HepG2 (cell line): ENCODE results near the gene MS4A10. TPM values are rescaled to one million over a fixed set of nuclear protein-coding genes. Genes with fewer than 3 reads are reported as not detected.

Source experiments
- ATAC-seq: fragments of 200-7000 bp; cut with Tn5 transposase; 3 replicates; pipeline ENCODE4 v1.9.1; 2020; ENCODE audit warnings: mild to moderate bottlenecking, moderate library complexity
- BruUV-seq: library from RNA; stranded (reverse); fragments of 400-500 nt; replicated peaks from 2 replicates; lab custom pipeline; 2021; lab: Mats Ljungman, UMichigan
- CTCF ChIA-PET: fragments of 300-600 bp; formaldehyde crosslinking; extraction: SDS; loops from one replicate; lab custom pipeline; 2021; ENCODE audit warnings: low total read pairs, inconsistent platforms, low intra/inter-chr PET ratio; lab: Yijun Ruan, JAX
- POLR2A ChIA-PET: fragments of 350-600 bp; sonication (Branson Sonifier 250); formaldehyde crosslinking; loops from one replicate; lab custom pipeline; 2020; ENCODE audit warnings: antibody characterized with exemption, inconsistent platforms; lab: Yijun Ruan, JAX
- DNase-seq: peaks from one replicate; pipeline ENCODE4 v3.0.0-alpha.2; 2015; ENCODE audit warnings: low spot score
- FAIRE-seq: peaks from 3 replicates; lab custom pipeline; 2011; peaks lifted over from hg19 to GRCh38; lab: Jason Lieb, UNC
- H2AFZ ChIP-seq: one replicate; pipeline ENCODE4 v1.6.1; 2011; ENCODE audit warnings: low read length, inconsistent platforms
- H3K27ac ChIP-seq: fragments of 300-600 bp; 3 replicates; pipeline ENCODE4 v1.8.0; 2011; ENCODE audit warnings: mixed run types, mild to moderate bottlenecking, mixed read lengths, low read length, inconsistent platforms; ENCODE audit not compliant: insufficient read depth; ENCODE audit errors: extremely low read length
- H3K27me3 ChIP-seq, 2 experiments: fragments of 200-600 bp in 1 of 2; 2 replicates in 1 of 2; 3 replicates in 1 of 2; pipeline versions ENCODE4 v1.6.0 to v1.8.0; 2011; ENCODE audit warnings: low read length in 2 of 2, mild to moderate bottlenecking in 2 of 2, moderate library complexity in 2 of 2, inconsistent platforms in 1 of 2; ENCODE audit not compliant: insufficient read depth in 2 of 2, control insufficient read depth in 1 of 2
- H3K36me3 ChIP-seq, 2 experiments: fragments of 200-600 bp in 1 of 2; replicated peaks in 1 of 2; 2 replicates in 1 of 2; 3 replicates in 1 of 2; pipeline versions ENCODE4 v1.5.1 to v1.8.0; 2011; ENCODE audit warnings: low read length in 2 of 2, inconsistent platforms in 1 of 2; ENCODE audit not compliant: insufficient read depth in 2 of 2, control insufficient read depth in 1 of 2
- H3K4me1 ChIP-seq: 2 replicates; pipeline ENCODE4 v1.5.1; 2012; ENCODE audit warnings: low read length, inconsistent platforms; ENCODE audit not compliant: insufficient read depth
- H3K4me2 ChIP-seq: 2 replicates; pipeline ENCODE4 v1.6.0; 2011; ENCODE audit warnings: low read depth, low read length, inconsistent platforms
- H3K4me3 ChIP-seq, 3 experiments: fragments of 200-600 bp in 1 of 3; sonication (generic), shearing (Covaris generic) in 1 of 3; replicated peaks in 1 of 3; 2 replicates each; pipeline ENCODE4 v1.5.1; 2011 to 2016; ENCODE audit warnings: low read length in 3 of 3, inconsistent platforms in 2 of 3, low read depth in 2 of 3, mild to moderate bottlenecking in 2 of 3, control low read depth in 1 of 3, mixed read lengths in 1 of 3; ENCODE audit not compliant: insufficient read depth in 1 of 3
- H3K79me2 ChIP-seq: one replicate; pipeline ENCODE4 v1.6.1; 2011; ENCODE audit warnings: low read length, inconsistent platforms; ENCODE audit not compliant: insufficient read depth
- H3K9ac ChIP-seq: 2 replicates; pipeline ENCODE4 v1.6.0; 2011; ENCODE audit warnings: mild to moderate bottlenecking, low read depth, low read length, inconsistent platforms; ENCODE audit not compliant: insufficient read depth
- H3K9me3 ChIP-seq: 2 replicates; pipeline ENCODE4 v1.5.1; 2012; ENCODE audit warnings: mild to moderate bottlenecking, low read length
- H4K20me1 ChIP-seq: 2 replicates; pipeline ENCODE4 v1.6.0; 2011; ENCODE audit warnings: inconsistent platforms, mild to moderate bottlenecking, low read length, moderate library complexity; ENCODE audit not compliant: insufficient read depth
- ISL2 ChIP-seq: sonication (generic); formaldehyde crosslinking; IDR thresholded peaks from 2 replicates; pipeline ENCODE4 v1.5.0; 2020; ENCODE audit warnings: missing genetic modification reagents
- KLF15 ChIP-seq: sonication (generic); formaldehyde crosslinking; IDR thresholded peaks from 2 replicates; pipeline ENCODE4 v1.8.1; 2023; ENCODE audit warnings: borderline replicate concordance, mild to moderate bottlenecking, inconsistent platforms, missing genetic modification reagents, mixed read lengths
- ZNF484 ChIP-seq: sonication (generic); formaldehyde crosslinking; IDR thresholded peaks from 2 replicates; pipeline ENCODE4 v1.5.1; 2020; ENCODE audit warnings: mild to moderate bottlenecking, low read depth, missing genetic modification reagents, borderline replicate concordance
- ZNF550 ChIP-seq: sonication (generic); formaldehyde crosslinking; IDR thresholded peaks from 2 replicates; pipeline ENCODE4 v1.4.0; 2020; ENCODE audit warnings: mild to moderate bottlenecking, missing genetic modification reagents, borderline replicate concordance
- ZNF724P ChIP-seq: sonication (generic); formaldehyde crosslinking; IDR thresholded peaks from 2 replicates; pipeline ENCODE4 v1.8.0; 2022; ENCODE audit warnings: missing genetic modification reagents, borderline replicate concordance
- WGBS: methylation state at CpG from one replicate; pipeline ENCODE4 v1.1.6; 2017; ENCODE audit warnings: low lambda C conversion rate; 5-methylcytosine and 5-hydroxymethylcytosine counted together
- in situ Hi-C: cut with HindIII; loops from 2 replicates; pipeline ENCODE4 v1.10.0; 2017; ENCODE audit warnings: low pct_unique_long_range_greater_than_20kb; ENCODE audit not compliant: extremely low pct_ligation_motif_present
- intact Hi-C: fragments of 100-400 bp; cut with micrococcal nuclease; formaldehyde crosslinking; loops from one replicate; pipeline ENCODE4 v1.10.0; 2022; ENCODE audit not compliant: unreplicated experiment
- polyA plus RNA-seq, 8 experiments: library from polyadenylated mRNA; depleted of rRNA in 3 of 8; stranded (reverse) in 7 of 8; unstranded in 1 of 8; fragments of >200 nt; fragmentation: Illumina TruSeq in 4 of 8; extraction: Trizol in 4 of 8; gene quantifications; 2 replicates each; pipeline versions ENCODE4 v1.2.1 to v1.2.3, GENCODE V29; 2011 to 2016; ENCODE audit warnings: low read depth in 4 of 8, missing spikeins in 1 of 8, mixed read lengths in 1 of 8; ENCODE audit not compliant: insufficient read depth in 1 of 8
- total RNA-seq, 5 experiments: library from RNA; depleted of rRNA; stranded (reverse); fragments of >200 nt; fragmentation: Illumina TruSeq; extraction: Trizol; gene quantifications; 2 replicates each; pipeline ENCODE4 v1.2.3, GENCODE V29; 2016; ENCODE audit warnings: low read depth in 1 of 5
- TF ChIP-seq, protein P1 (sequence below): sonication (generic); formaldehyde crosslinking; IDR thresholded peaks from 2 replicates; pipeline ENCODE4 v1.4.0; 2020; ENCODE audit warnings: missing genetic modification reagents
- TF ChIP-seq, protein P2 (sequence below): IDR thresholded peaks from 2 replicates; pipeline ENCODE4 v1.6.1; 2016; ENCODE audit warnings: control low read depth

The MS4A10 gene
- total and polyA plus RNA-seq, 2 of the 13 experiments (the other 11 are each of a cell fraction or from before 2014, with no cell fraction given) = not detected

DNA sequence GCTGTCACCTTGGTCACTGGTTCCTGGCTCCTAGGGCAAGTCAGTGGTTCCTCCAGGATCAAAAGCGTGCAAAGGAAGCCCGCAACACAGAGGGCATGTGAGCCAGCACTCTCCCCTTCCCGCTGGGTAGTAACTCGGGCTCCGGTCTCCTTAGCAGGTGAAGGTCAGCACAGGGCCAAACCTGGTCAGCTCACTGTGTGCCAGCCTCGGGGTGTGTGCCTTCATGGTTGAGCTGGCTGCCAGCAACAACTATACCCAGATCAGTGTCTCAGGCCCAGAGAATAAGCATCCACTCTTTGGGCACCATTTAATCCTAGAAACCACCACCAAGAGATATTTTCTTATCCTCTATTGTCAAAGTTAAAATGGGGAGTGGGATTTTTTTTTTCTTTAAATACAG lies 40.7 kb downstream of the MS4A10 start:
- no TSS peak for BruUV-seq
- Histone ChIP-seq H3K79me2 (no peaks in the 10 kb centered on the region), H2AFZ (no peak overlapping the region), H3K27me3 (peaks cover 0 to 26% of the 10 kb centered on the region in 2 experiments; a peak in 2 of 5 replicates), H4K20me1 (no peaks in the 10 kb centered on the region), H3K4me2 (no peak overlapping the region)
- no peak for DNase-seq
- in situ Hi-C loops = no loop called here
- ChIA-PET CTCF (no interaction called here), POLR2A (no interaction called here)
- FAIRE-seq = no peak
- TF ChIP-seq, protein P1, sequence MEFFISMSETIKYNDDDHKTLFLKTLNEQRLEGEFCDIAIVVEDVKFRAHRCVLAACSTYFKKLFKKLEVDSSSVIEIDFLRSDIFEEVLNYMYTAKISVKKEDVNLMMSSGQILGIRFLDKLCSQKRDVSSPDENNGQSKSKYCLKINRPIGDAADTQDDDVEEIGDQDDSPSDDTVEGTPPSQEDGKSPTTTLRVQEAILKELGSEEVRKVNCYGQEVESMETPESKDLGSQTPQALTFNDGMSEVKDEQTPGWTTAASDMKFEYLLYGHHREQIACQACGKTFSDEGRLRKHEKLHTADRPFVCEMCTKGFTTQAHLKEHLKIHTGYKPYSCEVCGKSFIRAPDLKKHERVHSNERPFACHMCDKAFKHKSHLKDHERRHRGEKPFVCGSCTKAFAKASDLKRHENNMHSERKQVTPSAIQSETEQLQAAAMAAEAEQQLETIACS (CRISPR knock-in tag) = no peak
- TF ChIP-seq ZNF484 (CRISPR knock-in tag) (no peak), ZNF724P (CRISPR knock-in tag) (no peak), KLF15 (CRISPR knock-in tag) (no peak), ISL2 (CRISPR knock-in tag) (no peak), ZNF550 (CRISPR knock-in tag) (no peak)
- TF ChIP-seq, protein P2, sequence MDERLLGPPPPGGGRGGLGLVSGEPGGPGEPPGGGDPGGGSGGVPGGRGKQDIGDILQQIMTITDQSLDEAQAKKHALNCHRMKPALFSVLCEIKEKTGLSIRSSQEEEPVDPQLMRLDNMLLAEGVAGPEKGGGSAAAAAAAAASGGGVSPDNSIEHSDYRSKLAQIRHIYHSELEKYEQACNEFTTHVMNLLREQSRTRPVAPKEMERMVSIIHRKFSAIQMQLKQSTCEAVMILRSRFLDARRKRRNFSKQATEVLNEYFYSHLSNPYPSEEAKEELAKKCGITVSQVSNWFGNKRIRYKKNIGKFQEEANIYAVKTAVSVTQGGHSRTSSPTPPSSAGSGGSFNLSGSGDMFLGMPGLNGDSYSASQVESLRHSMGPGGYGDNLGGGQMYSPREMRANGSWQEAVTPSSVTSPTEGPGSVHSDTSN (CRISPR knock-in tag) = no peak
- TF ChIP-seq, all 625 proteins: peak for 0
- Histone ChIP-seq H3K36me3 (no peaks in the 10 kb centered on the region), H3K4me3 (no peak overlapping the region), H3K9ac (no peak overlapping the region), H3K27ac (no peak overlapping the region), H3K4me1 (peaks cover 7% of the 10 kb centered on the region), H3K9me3 (no peaks in the 10 kb centered on the region)
- no peak; the same call in 2 of the 3 replicates for ATAC-seq
- intact Hi-C loops = no loop called here
- no CpG with 5 or more reads among the region's 6 CpGs for WGBS
